ENCODE data around the gene RAI14.
"Not testable (repeated sequence)": the region's sequence is repeated elsewhere in the genome, so short reads cannot be mapped to it uniquely, and the experiment has no call there.

RAI14 gene

DNA sequence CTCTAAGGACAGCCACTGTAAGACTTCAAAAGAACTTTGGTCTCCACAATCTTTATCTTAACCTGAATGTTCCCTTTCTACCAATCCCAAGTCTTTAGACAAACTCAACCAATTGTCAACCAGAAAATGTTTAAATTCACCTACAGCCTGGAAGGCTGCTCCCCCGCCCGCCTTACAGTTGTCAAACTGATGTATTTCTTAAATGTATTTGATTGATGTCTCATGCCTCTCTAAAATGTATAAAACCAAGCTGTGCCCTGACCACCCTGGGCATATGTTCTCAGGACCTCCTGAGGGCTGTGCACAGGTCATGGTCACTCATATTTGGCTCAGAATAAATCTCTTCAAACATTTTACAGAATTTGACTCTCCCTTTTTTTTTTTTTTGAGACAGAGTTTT is 45.3 kb downstream of the RAI14 start:
- not testable (repeated sequence) for FAIRE-seq

DNA sequence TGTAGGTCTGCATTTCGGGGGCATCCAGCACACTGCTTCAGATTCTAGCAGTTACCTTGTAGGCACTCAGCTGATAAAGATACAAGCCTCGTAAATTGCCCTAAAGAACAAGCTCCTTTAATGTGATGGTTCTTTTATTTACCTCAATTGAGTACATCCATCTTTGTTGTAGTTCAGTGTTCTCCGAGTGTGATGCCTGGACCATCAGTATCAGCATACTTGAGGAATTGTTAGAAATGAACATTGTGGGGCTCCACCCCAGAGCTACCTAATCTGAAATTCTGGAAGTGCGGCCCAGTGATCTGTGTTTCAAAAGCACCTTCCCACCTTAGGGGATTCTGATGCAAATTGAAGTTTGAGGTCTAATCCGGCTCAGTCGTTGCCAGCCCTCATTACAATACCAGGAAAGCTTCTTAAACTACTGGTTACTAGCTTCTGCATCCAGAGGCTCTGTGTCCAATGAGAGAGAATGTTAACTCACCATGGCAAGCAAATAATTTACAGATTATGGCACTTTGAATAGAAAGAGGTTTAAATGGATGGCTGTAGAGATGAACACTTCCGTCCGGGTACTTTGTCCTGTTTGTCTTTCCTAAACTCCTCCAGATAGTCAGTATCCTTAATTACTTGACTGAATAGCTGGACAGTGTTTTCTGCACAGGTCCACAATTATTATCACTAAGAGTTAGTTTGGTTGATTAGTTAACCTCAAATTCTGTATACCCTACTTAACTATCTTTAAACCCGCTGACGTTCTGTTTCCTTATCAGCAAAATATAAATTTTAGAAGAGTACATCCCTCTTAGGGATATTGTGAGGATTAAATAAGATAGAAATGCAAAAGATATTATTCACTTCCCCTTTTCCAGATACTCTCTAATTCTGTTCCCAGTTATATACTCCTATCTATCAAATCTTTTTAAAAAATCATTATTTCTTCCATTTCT is 47.9 kb downstream of the RAI14 start:
- no peak for FAIRE-seq

GRCh38 chr5:34706084-34706483 is 50.0 kb downstream of the RAI14 start:
- FAIRE-seq, result no peak

- FAIRE-seq, result no peak
Measured at GRCh38 chr5:34707451-34708107, 51.5 kb downstream of the RAI14 start.

DNA sequence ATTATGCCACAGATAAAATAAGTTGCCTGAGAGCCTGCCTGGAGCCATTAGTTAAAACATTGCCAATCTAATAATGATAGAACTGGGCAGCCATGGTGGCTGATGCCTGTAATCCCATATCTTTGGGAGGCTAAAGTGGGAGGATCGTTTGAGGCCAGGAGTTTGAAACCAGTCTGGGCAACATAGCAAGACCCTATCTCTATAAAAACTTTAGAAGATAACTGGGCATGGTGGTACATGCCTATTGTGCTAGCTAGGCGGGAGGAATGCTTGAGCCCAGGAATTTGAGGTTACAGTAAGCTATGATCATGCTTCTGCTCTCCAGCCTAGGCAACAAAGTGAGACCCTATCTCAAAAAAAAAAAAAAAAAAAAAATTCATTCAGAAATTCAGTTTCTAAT is 52.6 kb downstream of the RAI14 start:
- no peak for FAIRE-seq

- FAIRE-seq, result no peak
Measured at GRCh38 chr5:34709861-34710673, 53.9 kb downstream of the RAI14 start.

- FAIRE-seq, result no peak
Measured at GRCh38 chr5:34712565-34712964, 56.4 kb downstream of the RAI14 start.

GRCh38 chr5:34715711-34716110 is 59.6 kb downstream of the RAI14 start:
- no peak for FAIRE-seq

DNA sequence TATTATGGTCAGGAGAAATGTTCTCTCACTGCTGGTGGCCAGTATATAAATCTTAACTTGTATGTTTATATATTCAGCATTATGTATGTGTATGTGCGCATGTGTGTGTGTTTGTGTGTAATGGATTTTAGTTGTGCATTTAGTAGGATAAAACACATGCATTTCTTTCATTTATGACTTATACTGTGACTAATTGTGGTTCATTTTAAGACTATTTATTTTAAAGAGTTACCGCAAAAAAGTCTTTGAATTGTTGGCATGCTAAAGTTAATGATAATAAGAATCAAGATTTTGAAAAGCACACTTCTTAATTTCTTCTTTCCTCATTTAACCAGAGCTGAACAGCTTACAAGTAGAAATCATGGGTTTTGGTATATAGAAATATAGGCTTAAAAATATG is 60.9 kb downstream of the RAI14 start:
- FAIRE-seq, result no peak

- no peak for FAIRE-seq
Measured at GRCh38 chr5:34717426-34718327, 61.5 kb downstream of the RAI14 start.

DNA sequence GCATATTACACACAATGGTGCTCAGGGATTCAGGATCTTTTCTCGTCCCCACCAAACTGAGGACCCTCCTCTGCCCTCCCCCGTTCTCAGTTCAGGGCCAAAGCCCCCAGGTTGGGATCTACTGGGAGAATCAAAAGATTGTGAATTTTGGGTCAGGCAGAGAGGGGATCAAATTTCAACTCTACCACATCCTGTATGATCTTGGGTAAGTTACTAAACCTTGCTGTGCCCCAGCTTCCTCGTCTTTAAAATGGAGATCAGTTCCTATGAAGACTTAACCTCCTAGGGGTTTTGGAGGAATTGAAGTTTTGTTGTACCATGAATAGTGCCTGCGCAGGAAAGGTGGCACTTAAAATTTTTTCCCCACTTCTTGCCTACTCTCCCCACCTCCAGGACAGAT is 62.4 kb downstream of the RAI14 start:
- no peak for FAIRE-seq

GRCh38 chr5:34719029-34719428 is 62.9 kb downstream of the RAI14 start:
- FAIRE-seq, result no peak

GRCh38 chr5:34721327-34721726 is 65.2 kb downstream of the RAI14 start:
- no peak for FAIRE-seq

DNA sequence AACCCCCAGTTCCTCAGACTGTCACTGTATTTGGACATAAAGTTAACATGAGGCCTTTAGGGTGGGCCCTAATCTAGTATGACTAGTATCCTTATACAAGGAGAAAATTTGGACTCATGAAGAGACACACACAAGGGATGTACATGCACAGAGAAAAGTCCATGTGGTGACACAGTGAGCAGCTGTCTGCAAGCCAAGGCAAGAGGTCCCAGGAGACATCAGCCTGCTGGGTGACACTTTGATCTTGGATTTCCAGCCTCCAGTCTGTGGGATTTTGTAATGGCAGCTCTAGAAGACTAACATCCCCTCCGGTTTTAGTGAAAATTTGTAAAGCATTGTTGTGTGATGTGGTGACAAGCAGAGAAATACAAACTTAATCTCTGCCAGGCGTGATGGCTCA is 66.1 kb downstream of the RAI14 start:
- FAIRE-seq, result no peak

DNA sequence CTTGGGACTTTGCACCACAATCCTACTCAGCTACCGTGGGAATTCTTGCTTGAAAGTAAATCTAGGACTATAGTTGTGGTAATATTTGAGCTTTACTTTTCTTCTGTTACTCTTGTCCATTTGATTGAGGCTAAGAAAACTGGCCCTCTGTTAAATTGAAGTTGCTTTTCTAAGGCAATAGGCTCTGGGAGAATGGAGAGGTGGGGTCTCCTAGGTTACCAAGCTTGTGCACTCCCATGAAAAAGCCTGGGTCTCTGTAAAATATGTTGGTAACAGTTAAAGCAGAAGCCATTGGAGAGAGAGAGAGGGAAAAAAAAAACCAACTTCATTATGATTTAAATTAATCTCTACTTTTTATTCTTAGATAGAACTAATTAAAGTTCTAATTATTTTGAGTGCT is 68.6 kb downstream of the RAI14 start:
- no peak for FAIRE-seq

- not testable (repeated sequence) for FAIRE-seq
Measured at GRCh38 chr5:34727166-34727749, 71.1 kb downstream of the RAI14 start.

DNA sequence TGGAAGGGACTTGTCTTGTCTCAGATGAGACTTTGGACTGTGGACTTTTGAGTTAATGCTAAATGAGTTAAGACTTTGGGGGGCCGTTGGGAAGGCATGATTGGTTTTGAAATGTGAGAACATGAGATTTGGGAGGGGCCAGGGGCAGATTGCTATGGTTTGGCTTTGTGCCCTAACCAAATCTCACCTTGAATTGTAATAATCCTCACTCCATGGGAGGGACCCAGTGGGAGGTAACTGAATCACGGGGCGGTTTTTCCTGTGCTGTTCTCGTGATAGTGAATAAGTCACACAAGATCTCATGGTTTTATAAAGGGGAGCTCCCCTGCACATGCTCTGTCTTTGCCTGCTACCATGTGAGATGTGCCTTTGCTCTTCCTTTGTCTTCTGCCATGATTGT is 72.1 kb downstream of the RAI14 start:
- FAIRE-seq, result no peak

DNA sequence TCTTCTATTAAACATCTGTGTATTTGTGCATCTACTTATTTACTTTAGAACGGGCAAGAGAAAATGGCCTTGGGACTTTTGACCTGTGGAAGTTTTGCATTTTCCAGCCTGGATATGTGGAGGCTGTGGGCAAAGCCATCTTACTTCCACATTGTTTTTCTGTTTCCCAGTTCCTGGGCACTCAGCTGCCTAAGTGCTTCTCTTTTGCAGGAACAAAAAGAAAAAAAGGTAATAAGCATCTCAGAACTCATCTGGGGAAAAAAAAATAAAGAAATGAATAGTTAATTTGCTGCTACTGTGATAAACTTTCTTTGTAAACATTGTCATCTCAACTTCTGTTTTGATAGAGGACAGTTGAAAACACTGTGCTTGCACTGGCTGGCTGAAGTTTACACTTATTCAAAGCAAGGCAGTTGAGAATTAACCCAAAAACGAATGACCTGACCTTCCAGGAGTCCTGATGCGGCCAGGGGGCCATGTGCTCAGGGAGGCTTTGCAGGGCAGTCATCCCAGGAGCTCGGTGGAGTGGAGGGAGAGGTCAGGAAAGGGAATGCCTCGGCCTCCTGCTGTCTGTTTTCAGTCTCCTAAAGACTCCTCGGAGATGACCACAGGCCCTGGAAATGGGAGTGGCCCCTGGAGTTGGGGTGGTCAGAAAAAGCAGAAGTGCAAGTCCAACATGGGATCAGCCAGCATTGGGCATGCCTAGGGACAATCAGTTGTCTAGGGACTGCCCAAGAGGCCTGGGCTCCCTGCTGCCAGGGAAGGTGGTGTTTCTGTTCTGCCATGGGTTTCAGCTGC is 75.5 kb downstream of the RAI14 start:
- FAIRE-seq, result no peak

DNA sequence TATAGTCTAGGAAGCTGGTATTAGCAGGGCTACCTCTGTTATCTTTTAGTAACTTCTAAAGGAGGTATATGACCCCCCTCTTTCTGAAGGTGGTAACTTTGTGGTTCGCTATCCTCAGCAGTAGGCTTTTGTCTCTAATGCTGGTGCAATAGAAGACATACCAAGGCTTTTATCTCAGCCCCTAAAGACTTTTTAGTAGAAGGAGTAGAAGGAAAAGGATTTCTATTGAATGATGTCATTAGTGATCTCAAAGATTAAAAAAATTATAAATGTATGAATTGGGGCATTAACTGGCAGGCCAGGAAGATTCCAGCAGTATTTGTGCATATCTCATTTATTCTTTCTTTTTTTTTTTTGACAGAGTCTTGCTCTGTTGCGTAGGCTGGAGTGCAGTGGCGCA is 78.2 kb downstream of the RAI14 start:
- FAIRE-seq, result no peak

DNA sequence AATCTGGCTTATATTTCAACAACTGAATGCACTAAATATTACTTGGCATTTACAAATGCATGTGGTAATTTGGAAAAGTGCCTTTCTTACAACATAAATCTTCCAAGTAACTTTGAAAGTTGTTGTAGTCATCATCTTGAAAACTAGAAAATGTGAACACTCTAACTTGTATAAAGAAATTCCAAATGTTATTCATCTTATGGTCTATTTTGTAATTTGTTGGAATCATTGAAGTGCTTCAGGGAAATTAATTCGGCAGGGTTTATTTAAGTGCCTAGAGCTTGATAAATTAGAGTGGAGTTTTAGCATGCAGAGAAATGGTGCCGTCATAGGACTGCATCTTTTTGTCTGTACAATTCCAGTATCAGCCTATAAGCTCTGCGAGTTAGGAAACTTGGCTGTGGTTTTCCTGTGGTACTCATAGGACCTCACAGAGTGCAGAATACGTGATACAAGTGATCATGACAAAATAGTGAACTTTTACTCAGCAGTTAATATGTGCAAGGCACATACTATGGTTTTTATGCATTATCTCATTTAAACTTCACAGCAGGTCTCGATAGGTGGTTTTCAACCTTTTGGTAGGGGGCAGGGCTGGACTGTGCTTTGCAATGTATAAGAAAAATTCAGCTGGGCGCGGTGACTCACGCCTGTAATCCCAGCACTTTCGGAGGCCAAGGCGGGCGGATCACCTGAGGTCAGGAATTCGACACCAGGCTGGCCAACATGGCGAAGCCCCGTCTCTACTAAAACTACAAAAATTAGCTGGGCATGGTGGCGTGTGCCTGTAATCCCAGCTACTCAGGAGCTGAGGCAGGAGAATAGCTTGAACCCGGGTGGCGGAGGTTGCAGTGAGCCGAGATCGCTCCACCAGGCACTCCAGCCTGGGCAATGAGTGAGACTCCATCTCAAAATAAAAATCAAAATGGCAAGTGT is 79.6 kb downstream of the RAI14 start:
- FAIRE-seq, result no peak
